Omental fat pad (tissue), 4 donors: ENCODE data around the gene PLA2G4D. TPM values are rescaled to one million over a fixed set of nuclear protein-coding genes. Genes with fewer than 3 reads are reported as not detected.

Source experiments
- ATAC-seq: fragments of 150-250 bp; one replicate; pipeline ENCODE4 v1.9.1; 2016; ENCODE audit warnings: mild to moderate bottlenecking, moderate library complexity; ENCODE audit not compliant: low FRiP score
- DNase-seq: peaks from one replicate; pipeline ENCODE4 v3.0.0-alpha.2; 2019; ENCODE audit warnings: low spot score
- CTCF ChIP-seq, 3 donors: fragments of 450-650 bp; IDR thresholded peaks; one replicate each; pipeline ENCODE4 v1.5.1; 2016 to 2017; ENCODE audit warnings: antibody characterized with exemption in 3 of 3, mild to moderate bottlenecking in 3 of 3, moderate library complexity in 2 of 3
- total RNA-seq, 4 donors: library from RNA; depleted of rRNA; stranded (reverse); fragments of >200 nt; gene quantifications; one replicate each; pipeline ENCODE4 v1.1.0, GENCODE V29; 2016

Gene PLA2G4D
- total RNA-seq, 4 donors from 2014 or later = 0.09 TPM; not detected in 3

GRCh38 chr15:42085721-42086120 lies 8.6 kb downstream of the PLA2G4D start:
- no peak for TF ChIP-seq CTCF (IDR thresholded peaks at IDR 0.05)
- no peak for ATAC-seq
- no peak for DNase-seq

- ATAC-seq (no peak), DNase-seq (no peak)
- no peak for TF ChIP-seq CTCF (IDR thresholded peaks at IDR 0.05)
Measured at GRCh38 chr15:42085236-42085605, 9.1 kb downstream of the PLA2G4D start.

- peak; percentile 42 for DNase-seq
- peak in 1 of 3 donors; percentile 13 for TF ChIP-seq CTCF (IDR thresholded peaks at IDR 0.05)
- ATAC-seq = peak; percentile 56
Measured at GRCh38 chr15:42084465-42085235, 9.7 kb downstream of the PLA2G4D start.

- DNase-seq (no peak), ATAC-seq (no peak)
- TF ChIP-seq CTCF (IDR thresholded peaks at IDR 0.05) = no peak
Measured at GRCh38 chr15:42083916-42084315, 10.4 kb downstream of the PLA2G4D start.

GRCh38 chr15:42083605-42083908 lies 10.8 kb downstream of the PLA2G4D start:
- DNase-seq (no peak), ATAC-seq (no peak)
- no peak for TF ChIP-seq CTCF (IDR thresholded peaks at IDR 0.05)

- TF ChIP-seq CTCF (IDR thresholded peaks at IDR 0.05) = no peak
- DNase-seq = no peak
- no peak for ATAC-seq
Measured at GRCh38 chr15:42082823-42083604, 11.3 kb downstream of the PLA2G4D start.

GRCh38 chr15:42082141-42082540 lies 12.2 kb downstream of the PLA2G4D start:
- DNase-seq (no peak), ATAC-seq (no peak)
- TF ChIP-seq CTCF (IDR thresholded peaks at IDR 0.05) = no peak
